GM19023 (cell line): Measurements from ENCODE around the gene SMARCC1.
"Not testable (repeated sequence)": the region's sequence is repeated elsewhere in the genome, so short reads cannot be mapped to it uniquely, and the experiment has no call there.

Experiments used
- ATAC-seq: cut with Tn5 transposase; IDR thresholded peaks from one replicate; pipeline ENCODE4 v1.9.1; 2021; ENCODE audit warnings: mild to moderate bottlenecking, moderate library complexity; ENCODE audit not compliant: unreplicated experiment

Gene SMARCC1

GRCh38 chr3:47781685-47782445 lies at the start of gene SMARCC1:
Gene SMARCC1, minus strand, starts transcription at chr3:47781893. Its CDS starts 96 bp downstream, at chr3:47781797.
- ATAC-seq: peak; percentile 81

- ATAC-seq: not testable (repeated sequence)
These were observed 47.8 kb upstream of the SMARCC1 start for GRCh38 chr3:47829482-47829881.

- no peak for ATAC-seq
These were observed 43.9 kb upstream of the SMARCC1 start for GRCh38 chr3:47825590-47825989.

GRCh38 chr3:47824541-47825473 lies 43.1 kb upstream of the SMARCC1 start:
- peak; percentile 94 for ATAC-seq

GRCh38 chr3:47817609-47818008 lies 35.9 kb upstream of the SMARCC1 start:
- no peak for ATAC-seq

- no peak for ATAC-seq
These were observed 32.0 kb upstream of the SMARCC1 start for GRCh38 chr3:47813551-47814177.

GRCh38 chr3:47804577-47804976 lies 22.9 kb upstream of the SMARCC1 start:
- no peak for ATAC-seq

GRCh38 chr3:47803480-47804025 lies 21.9 kb upstream of the SMARCC1 start:
- no peak for ATAC-seq

GRCh38 chr3:47802734-47803479 lies 21.2 kb upstream of the SMARCC1 start, which contains the start of gene DHX30:
Gene DHX30, plus strand, starts transcription at chr3:47803138. Its CDS starts 7,546 bp downstream, at chr3:47810684.
- ATAC-seq: peak; percentile 88

- ATAC-seq: no peak
These were observed 18.0 kb upstream of the SMARCC1 start for GRCh38 chr3:47799733-47800132.

GRCh38 chr3:47794544-47794943 lies 12.9 kb upstream of the SMARCC1 start:
- no peak for ATAC-seq

GRCh38 chr3:47792699-47793098 lies 11.0 kb upstream of the SMARCC1 start:
- ATAC-seq: no peak

GRCh38 chr3:47791193-47791855 lies 9.6 kb upstream of the SMARCC1 start:
- no peak for ATAC-seq

GRCh38 chr3:47783673-47784072 lies 2.0 kb upstream of the SMARCC1 start:
- no peak for ATAC-seq

- no peak for ATAC-seq
These were observed 984 bp upstream of the SMARCC1 start for GRCh38 chr3:47782446-47783308.

GRCh38 chr3:47780741-47781684 lies 680 bp downstream of the SMARCC1 start:
- ATAC-seq: peak; percentile 36

- no peak for ATAC-seq
These were observed 2.9 kb downstream of the SMARCC1 start for GRCh38 chr3:47778746-47779145.

- no peak for ATAC-seq
These were observed 8.9 kb downstream of the SMARCC1 start for GRCh38 chr3:47772788-47773187.
